Activated naive CD4-positive, alpha-beta T cell treated with anti-CD3 and anti-CD28 coated beads, Interleukin-2, amount 50 U/mL, for 72 hours (primary cell): Measurements from ENCODE around the gene MAN1B1. TPM values are rescaled to one million over a fixed set of nuclear protein-coding genes. Genes with fewer than 3 reads are reported as not detected.
A peak's percentile ranks its signal among the peaks of the same experiment; 100 is the strongest.

Experiments used
- ATAC-seq, 2 donors: fragments of 150-1000 bp; cut with Tn5 transposase; 2 replicates each; pipeline ENCODE4 v1.10.0; 2021; ENCODE audit warnings: mild to moderate bottlenecking in 2 of 2, moderate library complexity in 2 of 2
- DNase-seq, 2 donors: peaks; one replicate each; pipeline ENCODE4 v3.0.0; 2021 to 2022; ENCODE audit warnings: low spot score in 2 of 2
- H3K27ac Mint-ChIP-seq, 2 donors: one replicate each; pipeline ENCODE4 v1.8.0; 2022; ENCODE audit warnings: mild to moderate bottlenecking in 2 of 2, mixed read lengths in 2 of 2
- H3K36me3 Mint-ChIP-seq, 2 donors: one replicate each; pipeline ENCODE4 v1.8.0; 2022; ENCODE audit warnings: mixed read lengths in 2 of 2
- H3K9me3 Mint-ChIP-seq, 2 donors: one replicate each; pipeline ENCODE4 v1.8.0; 2022; ENCODE audit warnings: mixed read lengths in 2 of 2
- total RNA-seq, 2 donors: library from RNA; stranded (reverse); gene quantifications; one replicate each; pipeline ENCODE4 v1.2.3, GENCODE V29; 2022

Gene MAN1B1
- total RNA-seq, 2 donors from 2014 or later = 23.8 to 41.4 TPM

GRCh38 chr9:137152844-137153405 is 66.1 kb downstream of the MAN1B1 start:
- Mint-ChIP-seq H3K9me3 (no peaks in the 10 kb centered on the region), H3K36me3 (no peaks in the 10 kb centered on the region), H3K27ac (no peak overlapping the region)
- no peak for ATAC-seq
- no peak for DNase-seq

- H3K36me3 Mint-ChIP-seq = no peaks in the 10 kb centered on the region
- no peak overlapping the region for H3K27ac Mint-ChIP-seq
- no peaks in the 10 kb centered on the region for H3K9me3 Mint-ChIP-seq
- DNase-seq (peak in 1 of 2 donors; percentile 68), ATAC-seq (peak; percentile 56 to 75)
Measured at GRCh38 chr9:137156567-137157375, 70.0 kb downstream of the MAN1B1 start.

GRCh38 chr9:137157618-137158415 is 71.0 kb downstream of the MAN1B1 start:
- ATAC-seq (no peak), DNase-seq (no peak)
- no peak overlapping the region for H3K27ac Mint-ChIP-seq
- H3K9me3 Mint-ChIP-seq = no peaks in the 10 kb centered on the region
- no peaks in the 10 kb centered on the region for H3K36me3 Mint-ChIP-seq

- DNase-seq (no peak), ATAC-seq (no peak)
- H3K36me3 Mint-ChIP-seq = no peaks in the 10 kb centered on the region
- no peaks in the 10 kb centered on the region for H3K9me3 Mint-ChIP-seq
- no peak overlapping the region for H3K27ac Mint-ChIP-seq
Measured at GRCh38 chr9:137158625-137159024, 71.8 kb downstream of the MAN1B1 start.

Other genes starting within 250 kb of the MAN1B1 start
- gene AJM1, start 244.5 kb upstream of the MAN1B1 start, total RNA-seq = 1 to 10 TPM; 3.7 to 6.7 TPM
- gene PHPT1, start 237.6 kb upstream of the MAN1B1 start, total RNA-seq = 100 to 1,000 TPM; 129 to 167 TPM
- 10 to 100 TPM; 17.7 to 21.5 TPM for gene MAMDC4, start 234.6 kb upstream of the MAN1B1 start, total RNA-seq
- 100 to 1,000 TPM; 272 to 274 TPM for gene EDF1, start 220.7 kb upstream of the MAN1B1 start, total RNA-seq
- 10 to 100 TPM; 53.7 to 56.5 TPM for gene TRAF2, start 200.5 kb upstream of the MAN1B1 start, total RNA-seq
- gene FBXW5, start 142.2 kb upstream of the MAN1B1 start, total RNA-seq = 100 to 1,000 TPM in 1 of 2 donors, 10 to 100 TPM in 1; 66.9 to 107 TPM
- gene C8G, start 141.7 kb upstream of the MAN1B1 start, total RNA-seq = 1 to 10 TPM; 1.5 to 2.5 TPM
- gene LCN12, start 134.7 kb upstream of the MAN1B1 start, total RNA-seq = 1 to 10 TPM in 1 of 2 donors, under 1 TPM in 1; 0.64 to 2.0 TPM
- not detected for gene PTGDS, start 109.5 kb upstream of the MAN1B1 start, total RNA-seq
- not detected for gene LCNL1, start 104.0 kb upstream of the MAN1B1 start, total RNA-seq
- gene PAXX, start 94.6 kb upstream of the MAN1B1 start, total RNA-seq = 10 to 100 TPM; 36.7 to 64.5 TPM
- not detected for gene CLIC3, start 90.4 kb upstream of the MAN1B1 start, total RNA-seq
- gene ABCA2, start 58.7 kb upstream of the MAN1B1 start, total RNA-seq = 10 to 100 TPM; 17.8 to 21.9 TPM
- 1 to 10 TPM; 1.4 to 1.6 TPM for gene FUT7, start 54.9 kb upstream of the MAN1B1 start, total RNA-seq
- 10 to 100 TPM; 29.4 to 34.2 TPM for gene NPDC1, start 40.8 kb upstream of the MAN1B1 start, total RNA-seq
- under 1 TPM in 1 of 2 donors, not detected in 1; 0.27 TPM for gene ENTPD2, start 32.9 kb upstream of the MAN1B1 start, total RNA-seq
- 10 to 100 TPM in 1 of 2 donors, 1 to 10 TPM in 1; 3.5 to 13.3 TPM for gene SAPCD2, start 16.4 kb upstream of the MAN1B1 start, total RNA-seq
- gene UAP1L1, start 9.5 kb upstream of the MAN1B1 start, total RNA-seq = 10 to 100 TPM in 1 of 2 donors, 1 to 10 TPM in 1; 7.5 to 28.2 TPM
- gene DPP7, start 27.7 kb downstream of the MAN1B1 start, total RNA-seq = 100 to 1,000 TPM; 172 to 236 TPM
- gene GRIN1, start 52.2 kb downstream of the MAN1B1 start, total RNA-seq = under 1 TPM in 1 of 2 donors, not detected in 1; 0.10 TPM
- not detected for gene LRRC26, start 83.1 kb downstream of the MAN1B1 start, total RNA-seq
- not detected for gene TMEM210, start 85.1 kb downstream of the MAN1B1 start, total RNA-seq
- gene ANAPC2, start 101.6 kb downstream of the MAN1B1 start, total RNA-seq = 10 to 100 TPM; 48.1 to 68.3 TPM
- 10 to 100 TPM; 37.1 to 64.0 TPM for gene SSNA1, start 101.7 kb downstream of the MAN1B1 start, total RNA-seq
- 1 to 10 TPM; 5.7 to 7.3 TPM for gene TPRN, start 113.8 kb downstream of the MAN1B1 start, total RNA-seq
- 10 to 100 TPM; 15.3 to 27.1 TPM for gene TMEM203, start 118.7 kb downstream of the MAN1B1 start, total RNA-seq
- 10 to 100 TPM; 31.7 to 48.5 TPM for gene NDOR1, start 118.7 kb downstream of the MAN1B1 start, total RNA-seq
- 1 to 10 TPM; 3.1 to 9.4 TPM for gene RNF208, start 135.3 kb downstream of the MAN1B1 start, total RNA-seq
- under 1 TPM; 0.34 to 0.64 TPM for gene CYSRT1, start 138.2 kb downstream of the MAN1B1 start, total RNA-seq
- gene RNF224, start 140.5 kb downstream of the MAN1B1 start, total RNA-seq = not detected
- gene SLC34A3, start 143.9 kb downstream of the MAN1B1 start, total RNA-seq = under 1 TPM in 1 of 2 donors, not detected in 1; 0.12 TPM
- gene TUBB4B, start 154.3 kb downstream of the MAN1B1 start, total RNA-seq = 100 to 1,000 TPM; 277 to 307 TPM
- not detected for gene STPG3, start 164.3 kb downstream of the MAN1B1 start, total RNA-seq
- gene NELFB, start 168.3 kb downstream of the MAN1B1 start, total RNA-seq = 10 to 100 TPM; 57.6 to 58.4 TPM
- gene TOR4A, start 190.7 kb downstream of the MAN1B1 start, total RNA-seq = 1 to 10 TPM; 2.6 to 8.8 TPM
- gene NRARP, start 215.3 kb downstream of the MAN1B1 start, total RNA-seq = 1 to 10 TPM in 1 of 2 donors, under 1 TPM in 1; 0.61 to 3.1 TPM